HEK293T (cell line): ENCODE measurements around the gene QSOX2.

Source experiments
- BHLHE40 ChIP-seq: fragments of 450-650 bp; IDR thresholded peaks from 2 replicates; pipeline ENCODE4 v1.6.1; 2016; ENCODE audit warnings: mild to moderate bottlenecking, moderate library complexity, borderline replicate concordance
- ELF4 ChIP-seq: fragments of 450-650 bp; IDR thresholded peaks from 2 replicates; pipeline ENCODE4 v1.6.1; 2017; ENCODE audit warnings: antibody characterized with exemption
- FOXA1 ChIP-seq: fragments of 450-650 bp; IDR thresholded peaks from 2 replicates; pipeline ENCODE4 v1.6.1; 2016; ENCODE audit warnings: mild to moderate bottlenecking
- FOXM1 ChIP-seq: fragments of 450-650 bp; IDR thresholded peaks from 2 replicates; pipeline ENCODE4 v1.6.1; 2017; ENCODE audit warnings: mild to moderate bottlenecking, borderline replicate concordance
- NFRKB ChIP-seq: fragments of 450-650 bp; IDR thresholded peaks from 2 replicates; pipeline ENCODE4 v1.6.1; 2016; ENCODE audit warnings: mild to moderate bottlenecking, moderate library complexity
- PKNOX1 ChIP-seq: fragments of 450-650 bp; IDR thresholded peaks from 2 replicates; pipeline ENCODE4 v1.6.1; 2016
- TARDBP ChIP-seq: fragments of 450-650 bp; IDR thresholded peaks from 2 replicates; pipeline ENCODE4 v1.6.1; 2016

GRCh38 chr9:136185596-136186366 lies 59.8 kb downstream of the QSOX2 start:
- no peak for TF ChIP-seq BHLHE40
- no peak for TF ChIP-seq TARDBP
- TF ChIP-seq FOXA1: no peak
- no peak for TF ChIP-seq FOXM1
- TF ChIP-seq PKNOX1: no peak
- no peak for TF ChIP-seq NFRKB
- no peak for TF ChIP-seq ELF4
